ENCODE data around the gene ONECUT1. TPM values are rescaled to one million over a fixed set of nuclear protein-coding genes. Genes with fewer than 3 reads are reported as not detected.
A peak's percentile ranks its signal among the peaks of the same experiment; 100 is the strongest.

The ONECUT1 gene
- total RNA-seq, 4 donors from 2014 or later, result not detected

DNA sequence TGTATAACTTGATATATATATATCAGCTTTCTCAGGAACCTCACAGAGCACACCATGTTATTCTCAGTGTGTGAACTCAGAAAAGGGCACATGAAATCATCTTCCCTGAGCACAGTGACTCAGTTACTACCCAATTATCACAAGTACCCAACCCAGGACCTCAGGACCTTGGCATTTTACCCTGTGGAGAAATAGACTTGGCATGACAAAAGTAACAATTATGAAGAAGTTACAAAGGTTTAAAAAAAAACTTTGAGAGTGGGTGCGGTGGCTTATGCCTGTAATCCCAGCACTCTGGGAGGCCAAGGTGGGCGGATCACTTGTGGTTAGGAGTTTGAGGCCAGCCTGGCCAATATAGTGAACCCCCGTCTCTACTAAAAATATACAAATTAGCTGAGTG is 52.4 kb downstream of the ONECUT1 start:
- no peaks in the 10 kb centered on the region for H3K27me3 ChIP-seq
- H3K9me3 ChIP-seq, result no peaks in the 10 kb centered on the region
- intact Hi-C loops (cut with DNase I), result loop anchor here (2.0 to 10.0 kb wide), 2 partner anchors 53 to 481 kb away; no protein-coding TSS in a partner anchor
- no peak overlapping the region for H3K27ac ChIP-seq
- no peak for DNase-seq
- peaks cover 0 to 18% of the 10 kb centered on the region in 2 donors for H3K4me1 ChIP-seq
- H3K4me3 ChIP-seq (replicated peaks in 1 of 3), result no peak overlapping the region
- WGBS, 2 donors, result 73 to 97% methylated on average over 3 of the region's 3 CpGs
- no peak for TF ChIP-seq POLR2A (IDR thresholded peaks at IDR 0.05)
- TF ChIP-seq, protein P1, sequence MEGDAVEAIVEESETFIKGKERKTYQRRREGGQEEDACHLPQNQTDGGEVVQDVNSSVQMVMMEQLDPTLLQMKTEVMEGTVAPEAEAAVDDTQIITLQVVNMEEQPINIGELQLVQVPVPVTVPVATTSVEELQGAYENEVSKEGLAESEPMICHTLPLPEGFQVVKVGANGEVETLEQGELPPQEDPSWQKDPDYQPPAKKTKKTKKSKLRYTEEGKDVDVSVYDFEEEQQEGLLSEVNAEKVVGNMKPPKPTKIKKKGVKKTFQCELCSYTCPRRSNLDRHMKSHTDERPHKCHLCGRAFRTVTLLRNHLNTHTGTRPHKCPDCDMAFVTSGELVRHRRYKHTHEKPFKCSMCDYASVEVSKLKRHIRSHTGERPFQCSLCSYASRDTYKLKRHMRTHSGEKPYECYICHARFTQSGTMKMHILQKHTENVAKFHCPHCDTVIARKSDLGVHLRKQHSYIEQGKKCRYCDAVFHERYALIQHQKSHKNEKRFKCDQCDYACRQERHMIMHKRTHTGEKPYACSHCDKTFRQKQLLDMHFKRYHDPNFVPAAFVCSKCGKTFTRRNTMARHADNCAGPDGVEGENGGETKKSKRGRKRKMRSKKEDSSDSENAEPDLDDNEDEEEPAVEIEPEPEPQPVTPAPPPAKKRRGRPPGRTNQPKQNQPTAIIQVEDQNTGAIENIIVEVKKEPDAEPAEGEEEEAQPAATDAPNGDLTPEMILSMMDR (IDR thresholded peaks at IDR 0.05), result no peak
- H3K36me3 ChIP-seq, result no peaks in the 10 kb centered on the region

DNA sequence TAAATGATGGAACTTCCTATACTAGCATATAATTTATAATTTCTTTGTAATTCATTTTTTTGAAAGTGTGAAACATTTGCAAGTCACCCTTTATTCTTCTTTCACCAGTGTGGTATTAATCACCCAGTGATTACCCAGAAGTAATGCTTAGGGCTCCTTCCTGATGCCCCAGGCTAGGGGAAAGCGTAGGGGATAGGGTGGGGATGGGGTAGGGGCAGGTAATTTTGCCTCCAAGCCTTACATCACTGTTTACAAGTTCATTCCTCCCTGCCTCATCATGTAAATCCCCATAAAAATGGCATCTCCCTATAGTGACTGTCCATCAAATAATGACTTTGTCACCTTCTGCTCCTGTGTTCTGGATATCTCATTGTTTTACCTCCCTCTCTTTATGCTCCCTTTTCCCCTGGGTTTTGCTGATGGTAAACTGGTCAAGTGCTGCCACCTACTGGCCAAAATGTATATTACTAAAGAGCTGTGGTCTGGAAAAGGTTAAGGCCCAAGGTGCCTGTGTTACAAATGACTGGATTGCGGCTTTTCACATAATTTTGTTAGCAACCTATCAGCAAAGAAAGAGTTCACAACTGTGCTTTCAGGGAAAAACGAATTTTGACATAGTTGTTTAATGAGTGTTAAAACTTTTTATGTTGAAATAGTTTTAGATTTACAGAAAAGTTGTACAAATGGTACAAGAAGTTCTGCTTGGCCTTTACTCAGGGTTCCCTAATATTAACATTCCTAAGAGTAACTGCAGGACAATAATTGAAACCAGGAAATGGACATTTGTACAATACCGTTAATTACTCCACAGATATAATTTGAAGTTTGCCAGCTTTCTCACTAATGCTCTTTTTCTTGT is 54.7 kb downstream of the ONECUT1 start:
- Histone ChIP-seq H3K9me3 (no peaks in the 10 kb centered on the region), H3K4me1 (peaks cover 0 to 26% of the 10 kb centered on the region in 2 donors), H3K36me3 (no peaks in the 10 kb centered on the region), H3K27ac (no peak overlapping the region), H3K27me3 (no peaks in the 10 kb centered on the region), H3K4me3 (replicated peaks in 1 of 3) (no peak overlapping the region)
- 50 to 59% methylated on average over 4 of the region's 4 CpGs for WGBS, 2 donors
- no peak for TF ChIP-seq POLR2A (IDR thresholded peaks at IDR 0.05)
- TF ChIP-seq, protein P1 (IDR thresholded peaks at IDR 0.05), result peak in 5 of 6 experiments; percentile 67 to 91 (median 79)
- DNase-seq, result peak; percentile 48 to 63
- intact Hi-C loops (cut with DNase I), result loop anchor here (2.0 to 10.0 kb wide), 2 partner anchors 51 to 479 kb away; no protein-coding TSS in a partner anchor

DNA sequence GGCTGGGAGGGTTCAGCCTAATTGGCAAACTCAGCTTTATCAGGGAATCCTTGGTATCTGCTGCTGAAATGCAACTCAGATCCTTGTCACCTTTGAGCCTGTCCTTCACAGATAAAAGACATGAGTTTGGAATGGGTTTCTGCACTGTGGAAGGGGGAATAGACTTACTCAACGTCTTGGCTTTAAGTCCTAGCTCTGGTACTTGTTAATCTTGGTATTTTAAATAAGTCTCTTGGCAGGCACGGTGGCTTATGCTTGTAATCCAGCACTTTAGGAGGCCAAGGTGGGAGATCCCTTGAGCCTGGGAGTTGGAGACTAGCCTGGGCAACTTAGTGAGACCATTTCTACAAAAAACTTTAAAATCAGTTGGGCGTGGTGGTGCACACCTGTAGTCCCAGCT is 55.8 kb downstream of the ONECUT1 start:
- DNase-seq, result no peak
- peak overlapping the region in 2 of 3 donors; percentile 62 to 82 for H3K27ac ChIP-seq

DNA sequence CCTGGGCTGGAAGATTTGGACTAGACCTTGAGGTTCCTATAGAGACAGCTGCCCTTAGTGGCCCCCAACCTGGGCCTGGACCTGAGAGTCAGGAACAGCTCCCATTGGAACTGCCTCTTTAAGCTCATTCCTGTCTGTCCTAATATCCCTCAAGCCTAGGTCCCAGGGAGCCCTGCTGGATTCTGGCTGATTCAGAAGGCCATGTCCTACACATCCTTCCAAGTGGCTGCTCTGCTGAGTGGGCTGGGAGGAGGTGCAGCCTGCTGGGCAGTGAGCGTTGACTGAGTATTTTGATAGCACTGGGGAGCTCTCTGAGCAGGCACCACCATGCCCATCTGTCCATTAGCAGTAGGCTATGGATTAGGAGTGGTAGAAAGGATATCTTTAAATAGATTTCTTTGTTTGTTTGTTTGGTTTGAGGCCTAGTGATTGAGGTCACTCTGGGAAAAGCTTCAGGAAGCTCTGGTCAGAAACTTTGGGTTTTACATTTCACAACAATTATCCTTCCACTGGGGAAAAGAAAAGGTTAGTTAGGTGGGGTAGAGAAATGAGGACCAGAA is 56.4 kb downstream of the ONECUT1 start:
- H3K36me3 ChIP-seq, result no peaks in the 10 kb centered on the region
- H3K27ac ChIP-seq, result peak overlapping the region; percentile 10 to 82 (median 62)
- TF ChIP-seq, protein P1 (IDR thresholded peaks at IDR 0.05), result peak in 1 of 6 experiments; percentile 5
- TF ChIP-seq POLR2A (IDR thresholded peaks at IDR 0.05), result peak in 1 of 2 donors; percentile 6
- H3K9me3 ChIP-seq, result no peaks in the 10 kb centered on the region
- 8 to 40% methylated on average over 1 of the region's 1 CpG for WGBS, 2 donors
- DNase-seq, result peak; percentile 75 to 82
- no peak overlapping the region for H3K4me3 ChIP-seq (replicated peaks in 1 of 3)
- intact Hi-C loops (cut with DNase I), result loop anchor here (10.0 kb wide), 1 partner anchor 49 kb away; no protein-coding TSS in a partner anchor
- peaks cover 0 to 34% of the 10 kb centered on the region in 2 donors for H3K4me1 ChIP-seq
- no peaks in the 10 kb centered on the region for H3K27me3 ChIP-seq

More for the DNA sequence above, 55.8 kb downstream of the ONECUT1 start:
- WGBS, 2 donors, result 59 to 61% methylated on average over 3 of the region's 3 CpGs
- intact Hi-C loops (cut with DNase I), result loop anchor here (10.0 kb wide), 1 partner anchor 50 kb away; no protein-coding TSS in a partner anchor
- no peak overlapping the region for H3K4me3 ChIP-seq (replicated peaks in 1 of 3)
- no peaks in the 10 kb centered on the region for H3K9me3 ChIP-seq
- peaks cover 0 to 33% of the 10 kb centered on the region in 2 donors for H3K4me1 ChIP-seq
- H3K27me3 ChIP-seq, result no peaks in the 10 kb centered on the region
- H3K36me3 ChIP-seq, result no peaks in the 10 kb centered on the region
- TF ChIP-seq, protein P1 (IDR thresholded peaks at IDR 0.05), result no peak
- TF ChIP-seq POLR2A (IDR thresholded peaks at IDR 0.05), result no peak

All from thyroid gland (tissue), 4 donors.